NCI-H1930 (cell line): ENCODE results near the gene UQCC5.
A peak's percentile ranks its signal among the peaks of the same experiment; 100 is the strongest.
"Not testable (repeated sequence)": the region's sequence is repeated elsewhere in the genome, so short reads cannot be mapped to it uniquely, and the experiment has no call there.

Experiments used
- DNase-seq, 2 experiments: peaks; one replicate each; lab custom pipeline; 2025; lab: John Stamatoyannopoulos, UW

UQCC5 gene

GRCh38 chr3:52523386-52524257, 12.8 kb upstream of the UQCC5 start:
- no peak for DNase-seq

GRCh38 chr3:52524258-52524751, 12.1 kb upstream of the UQCC5 start:
- DNase-seq = no peak

GRCh38 chr3:52524752-52525679, 11.4 kb upstream of the UQCC5 start:
- no peak for DNase-seq

GRCh38 chr3:52525680-52526561, 10.5 kb upstream of the UQCC5 start:
- DNase-seq = no peak

- not testable (repeated sequence) for DNase-seq
Measured at GRCh38 chr3:52526671-52527038, 9.8 kb upstream of the UQCC5 start.

- DNase-seq = no peak
Measured at GRCh38 chr3:52527039-52527731, 9.2 kb upstream of the UQCC5 start.

- no peak for DNase-seq
Measured at GRCh38 chr3:52527732-52528585, 8.4 kb upstream of the UQCC5 start.

GRCh38 chr3:52528586-52529375, 7.6 kb upstream of the UQCC5 start:
- DNase-seq = no peak

GRCh38 chr3:52529376-52530333, 6.8 kb upstream of the UQCC5 start:
- DNase-seq = no peak

- DNase-seq = no peak
Measured at GRCh38 chr3:52530918-52531826, 5.2 kb upstream of the UQCC5 start.

GRCh38 chr3:52531860-52532516, 4.4 kb upstream of the UQCC5 start:
- DNase-seq = no peak

- DNase-seq = no peak
Measured at GRCh38 chr3:52532517-52532837, 3.9 kb upstream of the UQCC5 start.

- no peak for DNase-seq
Measured at GRCh38 chr3:52532838-52533622, 3.4 kb upstream of the UQCC5 start.

- DNase-seq = peak; percentile 48 to 82
Measured at GRCh38 chr3:52533623-52534280, 2.7 kb upstream of the UQCC5 start, which contains the start of gene NT5DC2. TSS of gene NT5DC2 (minus strand) at chr3:52533857. CDS start at chr3:52533737, 120 bp downstream.
